K562 (cell line): Measurements from ENCODE around the gene CRB2. TPM values are rescaled to one million over a fixed set of nuclear protein-coding genes. Genes with fewer than 3 reads are reported as not detected.

Experiments
- ATAC-seq: fragments of 200-7000 bp; cut with Tn5 transposase; 3 replicates; pipeline ENCODE4 v1.9.1; 2020; ENCODE audit warnings: moderate library complexity
- BruUV-seq: library from RNA; stranded (reverse); fragments of 400-500 nt; replicated peaks from 2 replicates; lab custom pipeline; 2021; lab: Mats Ljungman, UMichigan
- CTCF ChIA-PET: fragments of 300-600 bp; formaldehyde crosslinking; extraction: SDS; loops from one replicate; lab custom pipeline; 2021; ENCODE audit warnings: low intra/inter-chr PET ratio; lab: Yijun Ruan, JAX
- POLR2A ChIA-PET: fragments of 300-600, 350-650 bp; sonication (Branson Sonifier 250); formaldehyde crosslinking; extraction: SDS; loops from one replicate; lab custom pipeline; 2021; ENCODE audit warnings: antibody characterized with exemption, inconsistent platforms; lab: Yijun Ruan, JAX
- DNase-seq, 4 experiments: peaks; one replicate each; pipeline versions ENCODE4 v3.0.0 to v3.0.0-alpha.2; 2011 to 2018; ENCODE audit warnings: low spot score in 3 of 4, mixed read lengths in 3 of 4; ENCODE audit errors: extremely low read depth in 1 of 4
- FAIRE-seq: peaks from 2 replicates; lab custom pipeline; 2011; peaks lifted over from hg19 to GRCh38; lab: Jason Lieb, UNC
- H2AFZ ChIP-seq: 2 replicates; pipeline ENCODE4 v1.6.0; 2011; ENCODE audit warnings: low read depth, low read length, control low read depth, inconsistent platforms
- H3K27ac ChIP-seq: fragments of 200-600 bp; 3 replicates; pipeline ENCODE4 v1.8.0; 2011; ENCODE audit warnings: low read depth, mild to moderate bottlenecking, control low read depth, inconsistent platforms, low read length, moderate library complexity, mixed read lengths; ENCODE audit errors: extremely low read depth
- H3K27me3 ChIP-seq, 2 experiments: fragments of 300-600 bp in 1 of 2; 2 replicates in 1 of 2; 3 replicates in 1 of 2; pipeline versions ENCODE4 v1.6.0 to v1.8.0; 2011; ENCODE audit warnings: inconsistent platforms in 2 of 2, low read length in 2 of 2, mild to moderate bottlenecking in 1 of 2, mixed read lengths in 1 of 2, moderate library complexity in 1 of 2; ENCODE audit not compliant: control insufficient read depth in 2 of 2, insufficient read depth in 2 of 2
- H3K36me3 ChIP-seq: fragments of 300-600 bp; 3 replicates; pipeline ENCODE4 v1.8.0; 2011; ENCODE audit warnings: mild to moderate bottlenecking, low read length, inconsistent platforms; ENCODE audit not compliant: control insufficient read depth, insufficient read depth
- H3K4me1 ChIP-seq, 2 experiments: fragments of 200-600 bp in 1 of 2; replicated peaks in 1 of 2; 2 replicates in 1 of 2; 3 replicates in 1 of 2; pipeline versions ENCODE4 v1.5.1 to v1.8.0; 2011; ENCODE audit warnings: inconsistent platforms in 2 of 2, low read length in 2 of 2, mild to moderate bottlenecking in 1 of 2, mixed read lengths in 1 of 2, moderate library complexity in 1 of 2; ENCODE audit not compliant: control insufficient read depth in 2 of 2, insufficient read depth in 2 of 2
- H3K4me2 ChIP-seq: 2 replicates; pipeline ENCODE4 v1.6.1; 2011; ENCODE audit warnings: low read length, control low read depth, inconsistent platforms, mixed read lengths; ENCODE audit not compliant: insufficient read depth
- H3K4me3 ChIP-seq: fragments of 200-600 bp; sonication (generic), shearing (Covaris generic); 2 replicates; pipeline ENCODE4 v1.5.1; 2016; ENCODE audit warnings: control low read depth, inconsistent platforms
- H3K79me2 ChIP-seq: fragments of 200-600 bp; 3 replicates; pipeline ENCODE4 v1.8.0; 2011; ENCODE audit warnings: low read length, inconsistent platforms; ENCODE audit not compliant: control insufficient read depth, insufficient read depth
- H3K9ac ChIP-seq, 2 experiments: 2 replicates each; pipeline versions ENCODE4 v1.6.0 to v1.6.1; 2011; ENCODE audit warnings: low read depth in 2 of 2, low read length in 2 of 2, control low read depth in 1 of 2, inconsistent platforms in 1 of 2, mild to moderate bottlenecking in 1 of 2, mixed read lengths in 1 of 2; ENCODE audit not compliant: insufficient read depth in 1 of 2
- H3K9me1 ChIP-seq: one replicate; pipeline ENCODE4 v1.6.0; 2011; ENCODE audit warnings: inconsistent platforms, mild to moderate bottlenecking, low read length, moderate library complexity; ENCODE audit not compliant: control insufficient read depth, insufficient read depth
- H3K9me3 ChIP-seq: replicated peaks from 2 replicates; pipeline ENCODE4 v1.5.1; 2011; ENCODE audit warnings: low read depth, low read length, inconsistent platforms; ENCODE audit not compliant: control insufficient read depth, insufficient read depth
- H4K20me1 ChIP-seq: replicated peaks from 2 replicates; pipeline ENCODE4 v1.6.1; 2011; ENCODE audit warnings: low read length, inconsistent platforms, mixed read lengths; ENCODE audit not compliant: control insufficient read depth, insufficient read depth
- AFF4 ChIP-seq: sonication (generic); formaldehyde crosslinking; IDR thresholded peaks from 2 replicates; pipeline ENCODE4 v1.8.0; 2023; ENCODE audit warnings: mild to moderate bottlenecking, missing genetic modification reagents
- GMEB1 ChIP-seq: fragments of 250-450 bp; sonication (Bioruptor Pico); IDR thresholded peaks from 2 replicates; pipeline ENCODE4 v1.4.0; 2020; ENCODE audit warnings: mild to moderate bottlenecking
- WGBS: fragments of 100-300 bp; shearing (Covaris generic); methylation state at CpG from one replicate; pipeline ENCODE4 v1.1.6; 2016; ENCODE audit warnings: low coverage, mixed read lengths; ENCODE audit not compliant: insufficient coverage; ENCODE audit errors: missing lambda C conversion rate; 5-methylcytosine and 5-hydroxymethylcytosine counted together
- in situ Hi-C: fragments of 300-500 bp; cut with MboI; formaldehyde crosslinking; loops from 4 replicates; pipeline ENCODE4 v1.15.0; 2018; ENCODE audit warnings: inconsistent platforms, mixed read lengths
- intact Hi-C: fragments of 100-400 bp; cut with micrococcal nuclease; formaldehyde crosslinking; loops from 2 replicates; pipeline ENCODE4 v1.14.2; 2022
- polyA plus RNA-seq, 8 experiments: library from polyadenylated mRNA; depleted of rRNA in 4 of 8; stranded (reverse) in 5 of 8; unstranded in 3 of 8; fragments of >200 nt; fragmentation: Nextera tagmentation in 2 of 8; fragmentation: Illumina TruSeq in 1 of 8; extraction: Ambion mirVana in 2 of 8; extraction: Trizol in 1 of 8; gene quantifications; 2 replicates each; pipeline versions ENCODE4 v1.2.1 to v1.2.3, GENCODE V29; 2011 to 2014; ENCODE audit warnings: inconsistent platforms in 1 of 8, missing spikeins in 1 of 8
- total RNA-seq, 7 experiments: library from RNA; depleted of rRNA in 6 of 7; stranded (reverse); fragments of >200 nt in 6 of 7; fragmentation: Illumina TruSeq in 2 of 7; extraction: Trizol in 2 of 7; gene quantifications; 2 replicates each; pipeline versions ENCODE4 v1.2.1 to v1.2.3, GENCODE V29; 2011 to 2021; ENCODE audit warnings: low replicate concordance in 1 of 7

CRB2 gene
- total and polyA plus RNA-seq, 9 of the 15 experiments (the other 6 are each of a cell fraction or from before 2014, with no cell fraction given) = 0.13 to 1.2 (median 0.25) TPM; not detected in 2

- TF ChIP-seq GMEB1 = no peak
- TF ChIP-seq, all 486 proteins: peak for 0
Measured at GRCh38 chr9:123411191-123411590, 55.2 kb downstream of the CRB2 start (continued).

GRCh38 chr9:123411636-123412035, 55.6 kb downstream of the CRB2 start:
- POLR2A ChIA-PET = interaction anchor here (0.6 to 0.8 kb wide), 3 partner anchors 48 to 179 kb away, joined by 3 read pairs; no protein-coding TSS in a partner anchor
- FAIRE-seq (no peak), DNase-seq (no peak), ATAC-seq (no peak)
- Histone ChIP-seq H3K36me3 (no peaks in the 10 kb centered on the region), H2AFZ (no peak overlapping the region), H3K4me3 (no peak overlapping the region), H3K9me1 (no peaks in the 10 kb centered on the region), H3K27me3 (no peaks in the 10 kb centered on the region), H3K27ac (no peak overlapping the region), H3K4me1 (peaks cover 11 to 14% of the 10 kb centered on the region in 2 experiments), H3K79me2 (no peaks in the 10 kb centered on the region), H3K9me3 (no peaks in the 10 kb centered on the region), H3K4me2 (no peak overlapping the region), H3K9ac (no peak overlapping the region), H4K20me1 (0 out of 2 replicates have a peak, but pooled peaks cover 3% of the 10 kb centered on the region)
- CTCF ChIA-PET = no interaction called here
- TF ChIP-seq AFF4 (CRISPR knock-in tag) = no peak
- no TSS peak for BruUV-seq
- in situ Hi-C loops (no loop called here), intact Hi-C loops (no loop called here)
- 71% methylated on average over 11 of the region's 11 CpGs for WGBS
